Activated B cell treated with CpG ODN at 0.5 μM for 24 hours (primary cell): ENCODE data around the gene RNF212. TPM values are rescaled to one million over a fixed set of nuclear protein-coding genes. Genes with fewer than 3 reads are reported as not detected.

Source experiments
- ATAC-seq: fragments of 200-7000 bp; cut with Tn5 transposase; one replicate; pipeline ENCODE4 v1.10.0; 2021; ENCODE audit warnings: low read depth, mild to moderate bottlenecking, moderate library complexity
- CTCF ChIA-PET: fragments of 350-600 bp; sonication (Branson Sonifier 250); formaldehyde crosslinking; loops from one replicate; lab custom pipeline; 2021; ENCODE audit warnings: antibody characterized with exemption; lab: Charles Lee
- POLR2A ChIA-PET: fragments of 350-600 bp; sonication (Branson Sonifier 250); formaldehyde crosslinking; loops from one replicate; lab custom pipeline; 2021; ENCODE audit warnings: antibody characterized with exemption; lab: Charles Lee
- DNase-seq: peaks from one replicate; pipeline ENCODE4 v3.0.0; 2022
- H3K27ac Mint-ChIP-seq: one replicate; pipeline ENCODE4 v1.8.0; 2020; ENCODE audit warnings: mixed read lengths
- H3K27me3 Mint-ChIP-seq: one replicate; pipeline ENCODE4 v1.8.0; 2021; ENCODE audit warnings: mixed read lengths
- H3K36me3 Mint-ChIP-seq: one replicate; pipeline ENCODE4 v1.8.0; 2021; ENCODE audit warnings: low read depth, mixed read lengths
- H3K4me1 Mint-ChIP-seq: one replicate; pipeline ENCODE4 v1.8.0; 2021; ENCODE audit warnings: mixed read lengths
- H3K4me3 Mint-ChIP-seq: one replicate; pipeline ENCODE4 v1.8.0; 2020; ENCODE audit warnings: mild to moderate bottlenecking, mixed read lengths
- H3K9me3 Mint-ChIP-seq: one replicate; pipeline ENCODE4 v1.8.0; 2020; ENCODE audit warnings: mixed read lengths
- CTCF ChIP-seq: fragments of 200-600 bp; IDR thresholded peaks from one replicate; pipeline ENCODE4 v1.8.0; 2022; ENCODE audit warnings: antibody characterized with exemption, mild to moderate bottlenecking
- intact Hi-C: fragments of 100-400 bp; cut with micrococcal nuclease; formaldehyde crosslinking; loops from one replicate; pipeline ENCODE4 v1.15.1; 2024
- total RNA-seq: library from RNA; stranded (reverse); gene quantifications from 2 replicates; pipeline ENCODE4 v1.2.3, GENCODE V29; 2022

RNF212 gene
- total RNA-seq, 1 donor from 2014 or later = 2.4 TPM

- intact Hi-C loops = loop anchor here (2.0 kb wide), 1 partner anchor 17 kb away; the partner anchor contains the start of gene FGFRL1
Measured at GRCh38 chr4:1027915-1028238, 85.5 kb downstream of the RNF212 start.

GRCh38 chr4:1027219-1027914, 86.0 kb downstream of the RNF212 start:
- Mint-ChIP-seq H3K36me3 (peaks cover 7% of the 10 kb centered on the region), H3K9me3 (no peaks in the 10 kb centered on the region), H3K4me1 (peaks cover 19% of the 10 kb centered on the region), H3K27me3 (no peaks in the 10 kb centered on the region), H3K4me3 (no peak overlapping the region), H3K27ac (no peak overlapping the region)
- POLR2A ChIA-PET = no interaction called here
- intact Hi-C loops = loop anchor here (2.0 kb wide), 1 partner anchor 17 kb away; the partner anchor contains the start of gene FGFRL1
- CTCF ChIA-PET = no interaction called here
- no peak for ATAC-seq
- no peak for DNase-seq
- no peak for TF ChIP-seq CTCF

More at GRCh38 chr4:1027915-1028238, 85.5 kb downstream of the RNF212 start:
- DNase-seq (no peak), ATAC-seq (no peak)
- POLR2A ChIA-PET = no interaction called here
- TF ChIP-seq CTCF = no peak
- peaks cover 18% of the 10 kb centered on the region for H3K4me1 Mint-ChIP-seq
- peaks cover 7% of the 10 kb centered on the region for H3K36me3 Mint-ChIP-seq
- no peaks in the 10 kb centered on the region for H3K9me3 Mint-ChIP-seq
- no peak overlapping the region for H3K4me3 Mint-ChIP-seq
- no peak overlapping the region for H3K27ac Mint-ChIP-seq
- no peaks in the 10 kb centered on the region for H3K27me3 Mint-ChIP-seq
- CTCF ChIA-PET = no interaction called here

- ChIA-PET CTCF (no interaction called here), POLR2A (no interaction called here)
- intact Hi-C loops = loop anchor here (2.0 kb wide), 1 partner anchor 15 kb away; the partner anchor contains the start of gene FGFRL1
- no peaks in the 10 kb centered on the region for H3K27me3 Mint-ChIP-seq
- H3K4me1 Mint-ChIP-seq = peaks cover 31% of the 10 kb centered on the region
- no peaks in the 10 kb centered on the region for H3K9me3 Mint-ChIP-seq
- peak overlapping the region; percentile 24 for H3K4me3 Mint-ChIP-seq
- no peak for TF ChIP-seq CTCF
- peak overlapping the region; percentile 24 for H3K27ac Mint-ChIP-seq
- ATAC-seq (peak; percentile 84), DNase-seq (peak; percentile 69)
- H3K36me3 Mint-ChIP-seq = peaks cover 7% of the 10 kb centered on the region
Measured at GRCh38 chr4:1026115-1026514, 87.2 kb downstream of the RNF212 start.

- no peak overlapping the region for H3K4me3 Mint-ChIP-seq
- CTCF ChIA-PET = no interaction called here
Measured at GRCh38 chr4:1024882-1025545, 88.3 kb downstream of the RNF212 start.

More at GRCh38 chr4:1024882-1025545, 88.3 kb downstream of the RNF212 start:
- no peak for ATAC-seq
- H3K27ac Mint-ChIP-seq = no peak overlapping the region
- POLR2A ChIA-PET = no interaction called here
- no peak for TF ChIP-seq CTCF
- DNase-seq = no peak
- H3K9me3 Mint-ChIP-seq = no peaks in the 10 kb centered on the region
- H3K4me1 Mint-ChIP-seq = peaks cover 33% of the 10 kb centered on the region
- intact Hi-C loops = no loop called here
- H3K27me3 Mint-ChIP-seq = no peaks in the 10 kb centered on the region
- H3K36me3 Mint-ChIP-seq = peaks cover 7% of the 10 kb centered on the region
